GM21825 (cell line): ENCODE results near the gene EEF1AKMT4.

Experiments used
- ATAC-seq: cut with Tn5 transposase; IDR thresholded peaks from one replicate; pipeline ENCODE4 v1.9.1; 2021; ENCODE audit warnings: mild to moderate bottlenecking, moderate library complexity; ENCODE audit not compliant: unreplicated experiment

EEF1AKMT4 gene

DNA sequence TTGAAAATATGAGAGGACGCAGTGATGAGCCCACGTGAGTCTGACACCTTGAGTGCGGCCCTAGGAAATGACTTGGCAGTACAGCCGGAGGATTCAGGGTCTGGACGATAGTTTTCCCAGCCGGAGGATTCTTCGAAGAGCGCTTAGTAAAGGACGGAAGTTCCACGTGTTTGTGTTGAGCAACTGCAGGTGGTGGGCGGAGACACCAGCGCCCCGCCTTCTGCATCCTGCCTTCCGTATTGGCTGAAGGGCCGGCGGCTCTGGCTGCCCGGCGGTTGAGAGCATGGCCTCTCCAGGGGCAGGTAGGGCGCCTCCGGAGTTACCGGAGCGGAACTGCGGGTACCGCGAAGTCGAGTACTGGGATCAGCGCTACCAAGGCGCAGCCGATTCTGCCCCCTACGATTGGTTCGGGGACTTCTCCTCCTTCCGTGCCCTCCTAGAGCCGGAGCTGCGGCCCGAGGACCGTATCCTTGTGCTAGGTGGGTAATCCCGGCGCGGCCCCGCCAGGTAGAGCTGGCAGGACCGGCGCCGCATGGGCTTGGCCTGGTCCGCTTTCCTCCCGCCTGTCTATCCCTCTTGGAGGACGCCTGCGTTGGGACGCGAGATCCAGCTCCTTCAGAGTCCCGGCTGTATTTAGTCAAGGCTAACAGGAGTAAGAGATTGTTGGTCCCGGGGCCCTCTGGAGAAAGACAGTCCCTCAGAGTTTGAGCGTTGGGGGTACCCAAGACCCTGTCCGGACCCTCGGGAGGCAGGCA is at the start of gene EEF1AKMT4:
Gene EEF1AKMT4 (plus strand): TSS at position 261 of the 755 bp plus-strand sequence. CDS start 23 bp downstream, at position 284.
- ATAC-seq: peak; percentile 88

DNA sequence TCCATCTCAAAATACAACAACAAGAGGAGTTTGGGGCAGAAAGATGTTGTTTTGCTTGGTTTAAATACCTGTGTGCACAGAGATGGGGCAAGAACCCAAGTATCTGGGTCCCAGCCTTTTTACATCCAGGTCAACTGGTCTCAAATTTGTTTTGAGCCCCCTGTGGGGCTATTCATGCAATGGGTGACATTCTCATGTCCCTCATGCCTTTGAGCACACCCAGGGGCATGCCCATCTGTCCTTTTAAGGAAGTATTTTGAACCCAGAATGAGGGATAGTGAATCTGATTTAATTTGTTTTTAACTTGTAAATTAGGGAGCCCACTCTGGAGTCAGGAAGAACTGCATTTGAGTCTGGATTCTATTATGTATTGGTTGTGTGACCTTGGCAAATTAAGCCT is 48.6 kb upstream of the EEF1AKMT4 start:
- no peak for ATAC-seq

DNA sequence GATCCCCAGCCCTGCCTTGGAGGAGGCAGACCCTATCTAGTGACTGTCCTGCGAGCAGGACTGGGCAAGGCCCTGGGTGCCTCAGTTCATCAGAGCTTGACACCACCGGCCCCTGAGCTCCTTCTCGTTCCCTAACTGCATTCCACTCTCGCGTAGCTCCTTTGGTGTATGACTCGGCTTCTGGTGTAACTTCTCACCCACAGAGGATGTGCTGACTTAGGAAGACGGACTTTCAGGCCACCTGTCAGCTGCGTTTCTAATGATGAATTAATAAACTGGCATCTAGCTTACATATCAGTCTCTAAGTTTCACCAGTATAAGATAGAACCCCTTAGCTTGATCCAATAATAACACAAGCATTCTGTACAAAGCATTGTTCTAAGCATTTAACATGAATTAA is 45.9 kb upstream of the EEF1AKMT4 start:
- no peak for ATAC-seq

DNA sequence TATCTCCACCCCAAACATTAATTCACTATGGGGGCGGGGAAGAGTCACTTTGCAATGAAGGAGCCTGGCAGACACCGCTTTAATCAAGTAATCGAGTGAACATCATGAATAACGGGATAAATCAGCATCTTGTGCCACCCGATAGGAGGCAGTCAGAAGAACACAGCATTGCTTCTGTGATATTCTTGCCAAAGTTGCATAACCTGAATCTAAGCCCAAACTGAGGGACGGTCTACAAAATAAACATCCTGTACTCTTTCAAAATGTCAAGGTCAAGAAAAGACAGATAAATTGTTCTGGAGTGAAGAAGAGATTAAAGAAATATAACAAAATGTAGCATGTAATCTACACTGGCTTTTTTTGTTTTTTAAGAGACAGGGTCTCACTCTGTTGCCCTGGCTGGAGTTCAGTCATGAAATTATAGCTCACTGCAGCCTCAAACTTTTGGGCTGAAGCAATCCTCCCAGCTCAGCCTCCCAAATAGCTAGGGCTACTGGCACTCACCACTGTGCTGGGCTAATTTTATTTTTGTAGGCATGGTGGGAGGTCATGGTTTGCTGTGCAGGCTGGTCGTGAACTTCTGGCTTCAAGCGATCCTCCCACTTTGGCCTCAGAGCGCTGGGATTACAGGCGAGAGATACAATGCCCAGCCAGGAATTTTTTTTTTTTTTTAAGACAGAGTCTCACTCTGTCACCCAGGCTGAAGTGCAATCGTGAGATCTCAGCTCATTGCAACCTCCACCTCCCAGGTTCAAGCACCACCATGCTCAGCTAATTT is 40.1 kb upstream of the EEF1AKMT4 start:
- no peak for ATAC-seq

DNA sequence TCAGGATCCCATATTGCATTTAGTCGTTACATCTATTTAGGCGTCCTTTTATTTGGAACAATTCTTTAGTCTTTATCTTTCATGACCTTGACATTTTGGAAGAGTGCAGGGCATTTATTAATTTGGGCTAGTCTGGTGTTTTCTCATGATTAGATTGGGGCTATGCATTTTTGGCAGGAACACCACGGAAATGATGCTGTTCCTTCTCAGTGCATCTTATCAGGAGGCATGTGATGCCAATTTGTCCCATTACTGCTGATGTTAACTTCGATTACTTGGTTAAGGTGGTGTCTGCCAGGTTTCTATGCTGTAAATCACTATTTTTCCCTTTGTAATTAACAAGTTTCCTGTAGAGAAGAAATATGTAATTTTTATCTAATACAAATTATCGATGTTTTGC is 38.2 kb upstream of the EEF1AKMT4 start:
- no peak for ATAC-seq

DNA sequence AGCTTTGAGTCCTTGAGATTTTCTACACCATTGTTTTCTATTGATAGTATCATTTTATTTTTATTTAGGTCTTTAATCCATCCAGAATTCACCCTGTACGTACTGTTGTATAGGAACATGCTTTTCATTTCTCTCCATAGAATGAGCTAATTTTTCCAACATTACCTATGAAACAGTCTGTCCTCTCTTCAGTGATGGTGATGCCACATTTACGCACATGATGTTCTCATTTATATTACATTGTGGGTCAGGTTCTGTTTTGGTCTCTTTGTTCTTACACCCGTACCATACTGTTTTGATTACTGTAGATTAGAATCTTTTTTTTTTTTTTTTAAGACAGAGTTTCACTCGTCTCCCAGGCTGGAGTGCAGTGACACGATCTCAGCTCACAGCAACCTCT is 37.8 kb upstream of the EEF1AKMT4 start:
- ATAC-seq: no peak

DNA sequence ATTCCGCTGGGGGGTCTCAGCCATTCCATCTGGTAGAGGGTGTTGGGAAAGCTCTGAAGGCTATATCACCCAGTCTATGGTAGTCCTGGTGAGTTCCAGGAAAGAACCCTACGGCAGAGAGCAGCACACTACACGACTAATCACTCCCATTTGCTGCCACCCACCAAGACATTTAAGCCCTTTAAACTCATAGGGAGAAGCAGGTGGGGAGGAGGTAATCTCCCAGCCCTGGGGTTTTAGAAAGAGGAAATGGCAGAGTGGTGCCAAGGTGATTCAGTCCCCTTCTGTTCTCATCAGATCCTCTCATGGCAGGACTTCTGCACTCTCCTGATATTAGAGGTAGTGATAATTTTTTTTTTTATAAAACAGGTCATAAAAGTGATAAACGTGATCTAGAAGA is 30.7 kb upstream of the EEF1AKMT4 start:
- ATAC-seq: no peak

DNA sequence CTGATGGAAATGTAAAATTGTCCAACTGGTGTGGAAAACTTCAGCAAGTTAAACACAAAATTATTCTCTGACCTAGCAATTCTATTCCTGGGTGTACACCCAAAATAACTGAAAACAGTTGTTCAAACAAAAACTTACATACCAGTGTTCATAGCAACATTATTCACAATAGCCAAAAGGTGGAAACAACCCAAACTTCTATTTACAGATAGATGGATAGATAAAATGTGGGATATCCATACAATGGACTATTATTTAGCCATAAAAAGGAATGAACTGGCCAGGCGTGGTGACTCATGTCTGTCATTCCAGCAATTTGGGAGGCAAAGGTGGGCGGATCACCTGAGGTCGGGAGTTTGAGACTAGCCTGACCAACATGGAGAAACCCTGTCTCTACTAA is 27.0 kb upstream of the EEF1AKMT4 start:
- no peak for ATAC-seq

DNA sequence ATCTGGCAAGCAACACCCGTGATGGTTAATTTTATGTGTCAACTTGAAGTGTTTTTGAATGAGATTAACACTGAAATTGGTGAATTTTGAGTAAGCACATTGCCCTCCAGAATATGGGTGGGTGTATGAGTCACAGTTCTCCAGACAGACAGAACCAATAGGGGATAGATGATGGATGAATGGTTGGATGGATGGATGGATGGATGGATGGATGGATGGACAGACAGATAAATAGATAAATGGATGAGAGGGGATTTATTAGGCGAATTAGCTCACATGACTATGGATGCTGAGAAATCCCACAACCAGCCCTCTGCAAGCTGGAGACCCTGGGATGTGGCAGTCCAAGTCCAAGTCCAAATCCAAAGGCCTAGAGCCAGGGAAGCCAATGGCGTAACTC is 25.5 kb upstream of the EEF1AKMT4 start:
- ATAC-seq: no peak

DNA sequence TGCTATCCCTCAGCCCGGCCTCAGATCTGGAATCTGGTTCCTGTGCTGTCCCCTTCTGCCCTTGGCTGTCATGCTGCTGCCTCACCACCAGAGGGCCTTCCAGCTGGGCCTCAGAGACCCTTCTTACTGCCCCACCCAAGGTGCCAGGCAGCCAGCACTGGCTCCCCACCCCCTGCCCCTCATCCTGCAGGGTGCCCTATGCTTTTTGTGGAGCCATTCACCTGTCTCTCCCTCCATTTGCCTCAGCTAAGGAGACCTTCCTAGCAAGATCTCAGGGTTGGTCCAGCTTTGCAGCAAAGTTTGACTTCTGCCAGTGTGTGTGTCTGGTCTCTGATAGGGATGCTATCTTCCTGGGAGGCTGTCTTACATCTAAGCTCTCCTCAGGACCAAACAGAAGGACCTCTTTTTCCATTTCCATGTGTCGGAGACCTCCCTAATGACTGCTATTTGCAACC is 22.0 kb upstream of the EEF1AKMT4 start:
- ATAC-seq: no peak

DNA sequence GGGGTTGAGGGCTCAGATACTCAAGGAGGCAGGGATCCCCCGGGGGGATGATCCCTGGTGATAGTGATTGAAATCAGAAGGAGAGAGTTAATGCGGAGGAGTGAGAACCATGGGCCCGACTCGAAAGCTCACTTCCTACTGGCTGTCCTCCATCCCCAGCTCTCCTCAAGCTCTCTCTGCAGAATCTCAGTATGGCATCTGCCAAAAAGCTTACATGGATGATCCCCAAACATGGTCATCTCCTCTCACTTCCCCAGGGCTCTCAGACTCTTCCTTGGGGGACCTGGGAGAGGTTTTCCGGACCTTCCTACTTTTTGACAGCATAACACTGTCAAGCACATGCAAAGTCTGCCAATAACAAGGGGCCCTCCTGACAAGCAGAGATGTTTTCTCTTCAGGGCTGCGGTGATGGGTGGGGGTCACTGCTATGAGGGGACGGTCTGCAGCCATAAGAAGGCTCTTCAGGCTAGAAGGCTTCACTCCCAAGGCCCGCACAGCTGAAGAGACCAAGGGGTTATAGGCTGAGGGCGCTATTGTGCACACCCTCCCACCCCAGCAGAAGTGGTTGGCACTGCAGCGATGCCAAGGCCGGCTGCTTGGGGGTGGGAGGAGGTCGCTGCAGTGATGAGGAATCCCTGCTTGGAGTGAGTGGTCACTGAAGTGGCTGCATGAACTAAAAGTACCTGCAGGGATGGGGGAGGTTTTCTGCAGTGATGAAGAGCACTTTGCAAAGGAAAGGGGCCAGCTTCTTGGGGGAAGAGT is 20.9 kb upstream of the EEF1AKMT4 start:
- ATAC-seq: no peak

DNA sequence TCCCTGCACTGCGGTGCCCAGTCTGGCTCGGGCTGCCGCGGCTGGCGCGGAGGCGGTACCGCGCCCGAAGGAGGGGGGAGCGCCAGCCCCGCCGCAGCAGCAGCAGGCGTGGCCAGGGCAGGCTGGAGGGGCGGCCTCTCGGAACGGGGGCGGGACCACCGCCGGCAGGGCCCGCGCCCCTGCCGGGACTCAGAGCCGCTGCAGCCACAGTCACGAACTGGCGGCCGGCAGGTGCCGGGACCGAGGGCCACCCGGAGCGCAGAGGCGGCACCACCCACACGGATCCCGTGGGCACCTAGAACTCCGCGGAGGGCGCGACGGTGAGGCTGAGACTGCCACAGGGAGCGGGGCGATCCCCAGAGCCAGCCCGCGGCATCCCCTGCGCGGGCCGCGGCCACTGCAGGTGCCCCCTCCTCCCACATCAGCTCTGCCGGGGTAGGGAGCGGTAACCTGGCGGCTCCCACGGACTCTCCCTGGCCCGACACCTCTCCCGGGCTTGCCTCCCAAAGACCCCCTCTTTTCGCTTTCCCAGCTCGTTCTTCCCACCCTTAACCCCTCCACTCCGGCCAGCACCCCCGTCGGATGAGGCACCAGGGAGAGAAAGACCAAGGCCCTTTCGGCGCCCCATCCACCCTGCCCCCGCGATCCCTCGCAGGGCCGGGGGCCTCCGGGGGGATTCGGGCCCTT is 19.9 kb upstream of the EEF1AKMT4 start, which contains the start of gene VWA5B2:
Gene VWA5B2 (plus strand): TSS at position 192 of the 687 bp plus-strand sequence. CDS start 944 bp downstream, outside the sequence.
- peak; percentile 70 for ATAC-seq

DNA sequence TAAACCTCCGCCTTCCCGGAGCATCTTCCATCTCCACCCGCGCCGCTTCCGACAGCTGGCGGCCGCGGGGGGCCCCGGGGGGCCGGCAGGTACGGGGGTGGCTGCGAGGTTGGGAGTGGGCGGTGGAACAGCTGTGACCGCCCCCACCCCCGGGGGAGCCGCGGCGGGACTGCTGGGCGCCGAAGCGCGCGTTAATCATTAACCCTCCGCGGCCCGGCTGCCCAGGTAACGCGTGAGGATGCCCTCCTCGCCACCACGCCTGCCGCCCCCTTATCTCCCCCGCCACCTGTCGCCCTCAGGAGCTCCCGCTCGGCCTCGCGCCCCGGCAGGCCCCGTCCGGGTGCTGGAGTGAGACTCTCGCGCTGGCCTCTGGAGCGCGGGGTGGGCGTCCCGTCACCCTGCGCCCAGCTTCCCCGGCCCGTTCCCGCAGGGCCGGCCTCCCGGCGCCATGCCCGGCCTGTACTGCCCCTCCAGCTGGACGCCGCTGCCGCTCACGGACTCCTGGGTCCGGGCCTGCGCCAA is 19.3 kb upstream of the EEF1AKMT4 start:
- ATAC-seq: no peak

DNA sequence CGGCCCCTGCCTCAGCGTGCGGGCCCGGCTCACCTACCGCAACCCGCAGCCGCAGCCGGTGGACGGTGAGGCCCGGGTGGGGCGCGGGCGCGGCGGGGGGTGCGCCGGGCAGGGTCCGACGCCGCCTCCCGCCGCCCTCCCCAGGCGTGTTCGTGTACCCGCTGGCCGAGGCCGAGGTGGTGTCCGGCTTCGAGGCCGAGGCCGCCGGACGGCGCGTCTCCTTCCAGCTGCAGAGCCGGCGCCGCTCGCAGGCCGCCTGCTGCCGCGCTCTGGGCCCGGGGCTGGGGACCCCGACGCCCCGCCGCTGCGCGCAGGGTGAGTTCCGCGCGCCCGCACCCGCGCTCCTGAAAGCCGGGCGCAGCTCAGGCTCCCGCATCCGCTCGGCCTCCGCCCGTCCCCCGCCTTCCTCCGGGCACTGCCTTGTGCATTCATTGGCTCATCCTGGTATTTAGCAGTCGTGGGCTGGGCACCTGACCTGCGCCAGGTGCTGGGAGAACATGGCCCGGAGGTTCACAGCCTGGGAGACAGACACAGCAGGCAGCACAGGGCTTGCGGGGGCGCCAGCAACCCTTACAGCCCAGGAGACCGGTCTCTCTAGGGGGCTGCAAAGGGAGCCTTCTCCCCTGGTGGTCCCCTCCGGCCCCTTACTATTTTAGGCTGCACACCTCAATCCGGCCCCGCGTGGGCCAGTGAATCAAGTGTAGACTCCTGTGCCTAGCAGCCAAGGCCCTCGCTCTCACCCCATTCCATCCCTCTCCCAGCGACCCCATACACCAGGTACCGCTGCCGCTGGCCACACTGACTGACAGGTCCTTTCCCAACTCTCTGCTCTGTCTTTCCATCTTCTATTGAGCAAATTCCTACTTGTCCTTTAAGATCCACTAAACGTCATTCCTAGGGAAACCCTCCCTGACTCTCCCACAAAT is 18.6 kb upstream of the EEF1AKMT4 start:
- no peak for ATAC-seq

DNA sequence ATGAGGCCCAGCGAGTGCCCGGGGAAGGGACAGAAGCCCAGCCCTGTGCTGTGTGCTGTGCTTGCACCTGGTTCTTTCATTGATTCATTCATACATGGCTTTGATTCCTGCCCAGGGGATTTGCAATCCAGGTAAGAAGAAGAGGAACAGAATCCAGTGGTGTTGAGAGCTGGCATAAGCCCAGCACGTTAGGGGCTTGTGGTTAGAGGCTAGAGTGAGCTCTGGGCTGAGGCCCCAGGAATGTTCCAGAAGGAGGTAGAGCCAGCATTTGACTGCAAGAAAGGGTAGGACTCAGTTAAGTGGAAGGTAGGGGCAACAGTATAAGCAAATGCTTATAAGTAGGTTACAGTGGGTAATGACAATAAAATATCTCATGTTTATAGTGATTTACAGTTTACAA is 17.8 kb upstream of the EEF1AKMT4 start:
- no peak for ATAC-seq

DNA sequence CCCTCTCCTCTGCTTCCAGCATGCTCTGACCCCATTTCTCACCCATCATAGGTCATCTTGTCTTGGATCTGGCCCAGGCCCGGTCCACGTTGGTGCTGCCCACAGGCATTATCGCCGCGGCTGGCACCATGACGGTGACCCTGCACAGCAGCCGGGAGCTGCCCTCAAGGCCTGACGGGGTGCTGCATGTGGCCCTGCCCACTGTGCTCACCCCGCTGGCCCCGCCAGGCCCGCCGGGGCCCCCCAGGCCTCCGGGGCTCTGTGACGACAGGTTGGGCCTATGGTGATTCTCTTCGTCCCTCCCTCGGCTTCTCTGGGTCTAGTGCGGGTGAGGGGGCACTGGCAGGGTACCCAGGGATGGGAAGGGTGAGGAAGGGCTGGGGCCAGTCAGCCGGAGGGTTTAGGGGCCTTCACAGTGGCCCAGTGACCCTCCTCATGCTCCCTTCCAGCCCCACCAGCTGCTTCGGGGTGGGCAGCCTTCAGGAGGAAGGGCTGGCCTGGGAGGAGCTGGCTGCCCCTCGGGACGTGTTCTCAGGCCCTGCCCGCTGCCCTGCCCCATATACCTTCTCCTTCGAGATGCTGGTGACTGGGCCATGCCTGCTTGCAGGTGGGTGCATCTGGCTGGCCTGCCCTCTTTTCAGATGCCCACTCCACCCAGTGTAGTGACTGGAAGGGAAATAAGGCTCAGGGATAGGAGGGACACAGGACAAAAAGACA is 16.2 kb upstream of the EEF1AKMT4 start:
- no peak for ATAC-seq

DNA sequence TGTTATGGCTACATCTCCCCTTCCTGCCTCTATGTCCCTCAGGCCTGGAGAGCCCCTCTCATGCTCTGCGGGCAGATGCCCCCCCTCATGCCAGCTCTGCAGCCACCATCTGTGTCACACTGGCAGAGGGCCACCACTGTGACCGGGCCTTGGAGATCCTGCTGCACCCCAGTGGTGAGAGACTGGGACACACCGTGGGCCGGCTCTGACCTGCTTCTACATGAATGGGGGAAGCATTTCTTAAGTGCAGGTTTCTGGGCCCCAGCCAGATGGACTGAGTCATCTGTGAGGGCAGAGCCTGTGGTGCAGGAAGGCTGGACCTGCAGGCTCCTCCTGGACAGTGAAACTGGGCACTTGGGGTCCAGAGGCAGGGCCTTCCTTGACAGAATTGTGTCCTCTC is 15.2 kb upstream of the EEF1AKMT4 start:
- no peak for ATAC-seq

DNA sequence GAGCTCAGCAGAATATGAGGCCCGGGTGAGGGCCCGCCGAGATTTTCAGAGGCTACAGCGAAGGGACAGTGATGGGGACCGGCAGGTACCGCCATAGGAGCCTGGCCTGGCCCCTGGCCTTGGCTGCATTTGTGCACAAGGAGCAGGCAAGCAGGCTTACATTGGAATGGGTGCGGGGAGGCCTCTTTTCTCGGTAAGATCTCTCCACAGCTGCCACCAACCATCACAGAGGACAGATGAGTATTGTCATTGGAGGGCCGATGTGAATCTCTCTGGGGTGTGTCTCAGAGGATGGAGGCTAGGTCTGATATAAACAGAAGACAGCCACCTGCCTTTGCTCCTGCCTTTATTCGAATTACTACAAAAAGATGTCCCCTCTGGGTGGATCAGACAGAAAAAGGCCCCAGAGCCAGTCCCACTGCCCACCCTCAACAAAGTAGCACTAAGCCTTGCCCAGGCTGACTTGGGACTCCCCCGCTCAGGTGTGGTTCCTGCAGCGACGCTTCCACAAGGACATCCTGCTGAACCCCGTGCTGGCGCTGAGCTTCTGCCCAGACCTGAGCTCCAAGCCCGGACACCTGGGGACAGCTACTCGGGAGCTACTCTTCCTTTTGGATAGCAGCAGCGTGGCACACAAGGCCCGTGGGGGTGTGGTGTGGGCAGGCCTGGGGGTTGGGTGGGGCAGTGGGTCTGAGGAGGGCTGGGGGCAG is 14.6 kb upstream of the EEF1AKMT4 start:
- ATAC-seq: no peak
